HL-60 (cell line): ENCODE measurements around the gene SPRR2D.

Experiments
- TF ChIP-seq, protein P1 (sequence below): IDR thresholded peaks from one replicate; pipeline ENCODE4 v1.5.1; 2011; ENCODE audit warnings: low read length, control low read depth, inconsistent platforms; ENCODE audit not compliant: insufficient read depth
- TF ChIP-seq, protein P2 (sequence below): IDR thresholded peaks from 2 replicates; pipeline ENCODE4 v1.6.1; 2012; ENCODE audit warnings: low read depth; ENCODE audit not compliant: insufficient replicate concordance

DNA sequence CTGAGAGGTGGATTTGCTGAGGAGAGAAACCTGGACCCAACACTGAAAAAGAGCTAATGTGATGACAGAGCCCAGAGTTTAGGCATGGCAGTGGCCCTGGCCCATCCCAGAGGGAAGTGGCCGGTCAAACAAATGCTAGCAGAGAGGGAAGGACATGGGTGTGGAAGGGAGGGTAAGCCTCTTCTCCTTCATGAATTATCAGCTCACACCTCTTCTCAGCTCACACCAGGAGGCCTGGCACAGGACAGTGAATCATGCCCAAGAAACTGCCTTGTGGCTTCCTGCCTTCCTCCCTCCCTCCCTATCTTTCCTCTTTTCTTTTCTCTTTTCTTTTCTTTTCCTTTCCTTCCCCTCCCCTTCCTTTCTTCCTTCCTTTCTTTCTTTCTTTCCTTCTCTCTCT is 40.6 kb downstream of the SPRR2D start:
- TF ChIP-seq, protein P1, sequence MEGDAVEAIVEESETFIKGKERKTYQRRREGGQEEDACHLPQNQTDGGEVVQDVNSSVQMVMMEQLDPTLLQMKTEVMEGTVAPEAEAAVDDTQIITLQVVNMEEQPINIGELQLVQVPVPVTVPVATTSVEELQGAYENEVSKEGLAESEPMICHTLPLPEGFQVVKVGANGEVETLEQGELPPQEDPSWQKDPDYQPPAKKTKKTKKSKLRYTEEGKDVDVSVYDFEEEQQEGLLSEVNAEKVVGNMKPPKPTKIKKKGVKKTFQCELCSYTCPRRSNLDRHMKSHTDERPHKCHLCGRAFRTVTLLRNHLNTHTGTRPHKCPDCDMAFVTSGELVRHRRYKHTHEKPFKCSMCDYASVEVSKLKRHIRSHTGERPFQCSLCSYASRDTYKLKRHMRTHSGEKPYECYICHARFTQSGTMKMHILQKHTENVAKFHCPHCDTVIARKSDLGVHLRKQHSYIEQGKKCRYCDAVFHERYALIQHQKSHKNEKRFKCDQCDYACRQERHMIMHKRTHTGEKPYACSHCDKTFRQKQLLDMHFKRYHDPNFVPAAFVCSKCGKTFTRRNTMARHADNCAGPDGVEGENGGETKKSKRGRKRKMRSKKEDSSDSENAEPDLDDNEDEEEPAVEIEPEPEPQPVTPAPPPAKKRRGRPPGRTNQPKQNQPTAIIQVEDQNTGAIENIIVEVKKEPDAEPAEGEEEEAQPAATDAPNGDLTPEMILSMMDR: no peak
- TF ChIP-seq, protein P2, sequence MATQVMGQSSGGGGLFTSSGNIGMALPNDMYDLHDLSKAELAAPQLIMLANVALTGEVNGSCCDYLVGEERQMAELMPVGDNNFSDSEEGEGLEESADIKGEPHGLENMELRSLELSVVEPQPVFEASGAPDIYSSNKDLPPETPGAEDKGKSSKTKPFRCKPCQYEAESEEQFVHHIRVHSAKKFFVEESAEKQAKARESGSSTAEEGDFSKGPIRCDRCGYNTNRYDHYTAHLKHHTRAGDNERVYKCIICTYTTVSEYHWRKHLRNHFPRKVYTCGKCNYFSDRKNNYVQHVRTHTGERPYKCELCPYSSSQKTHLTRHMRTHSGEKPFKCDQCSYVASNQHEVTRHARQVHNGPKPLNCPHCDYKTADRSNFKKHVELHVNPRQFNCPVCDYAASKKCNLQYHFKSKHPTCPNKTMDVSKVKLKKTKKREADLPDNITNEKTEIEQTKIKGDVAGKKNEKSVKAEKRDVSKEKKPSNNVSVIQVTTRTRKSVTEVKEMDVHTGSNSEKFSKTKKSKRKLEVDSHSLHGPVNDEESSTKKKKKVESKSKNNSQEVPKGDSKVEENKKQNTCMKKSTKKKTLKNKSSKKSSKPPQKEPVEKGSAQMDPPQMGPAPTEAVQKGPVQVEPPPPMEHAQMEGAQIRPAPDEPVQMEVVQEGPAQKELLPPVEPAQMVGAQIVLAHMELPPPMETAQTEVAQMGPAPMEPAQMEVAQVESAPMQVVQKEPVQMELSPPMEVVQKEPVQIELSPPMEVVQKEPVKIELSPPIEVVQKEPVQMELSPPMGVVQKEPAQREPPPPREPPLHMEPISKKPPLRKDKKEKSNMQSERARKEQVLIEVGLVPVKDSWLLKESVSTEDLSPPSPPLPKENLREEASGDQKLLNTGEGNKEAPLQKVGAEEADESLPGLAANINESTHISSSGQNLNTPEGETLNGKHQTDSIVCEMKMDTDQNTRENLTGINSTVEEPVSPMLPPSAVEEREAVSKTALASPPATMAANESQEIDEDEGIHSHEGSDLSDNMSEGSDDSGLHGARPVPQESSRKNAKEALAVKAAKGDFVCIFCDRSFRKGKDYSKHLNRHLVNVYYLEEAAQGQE: no peak
